ENCODE results near the gene ABHD8.
A peak's percentile ranks its signal among the peaks of the same experiment; 100 is the strongest.

ABHD8 gene

DNA sequence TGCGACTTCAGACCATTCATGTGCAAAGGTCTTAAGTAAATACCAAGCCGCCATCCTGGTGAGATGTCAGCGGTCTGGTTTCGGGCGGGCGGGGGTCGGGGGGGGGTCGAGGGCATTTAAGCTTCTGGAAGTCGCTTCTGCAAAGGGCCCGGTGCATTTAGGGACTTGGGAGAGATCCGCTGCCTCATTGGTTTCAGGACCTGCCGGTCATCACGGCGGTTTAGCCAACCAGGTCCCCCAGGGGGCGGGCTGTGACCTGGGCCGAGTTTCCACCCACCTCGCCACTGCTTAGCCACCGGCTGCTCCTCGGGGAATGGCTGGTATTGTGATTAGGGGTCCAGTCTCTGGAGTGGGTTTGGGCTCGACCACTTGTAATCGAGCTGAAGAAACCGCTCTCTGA, 13.7 kb downstream of the ABHD8 start:
- Histone ChIP-seq H3K27me3 (replicated peaks) (no peaks in the 10 kb centered on the region), H3K27ac (no peak overlapping the region), H3K36me3 (replicated peaks) (no peaks in the 10 kb centered on the region), H3K4me3 (ENCODE audit: low read depth, low read length) (peak overlapping the region; percentile 20)
- peak; percentile 88 for DNase-seq
- in situ Hi-C loops (cut with HindIII; ENCODE audit: low pct_ligation_motif_present, low sequenced_read_pairs) = no loop called here
- TF ChIP-seq, protein P1, sequence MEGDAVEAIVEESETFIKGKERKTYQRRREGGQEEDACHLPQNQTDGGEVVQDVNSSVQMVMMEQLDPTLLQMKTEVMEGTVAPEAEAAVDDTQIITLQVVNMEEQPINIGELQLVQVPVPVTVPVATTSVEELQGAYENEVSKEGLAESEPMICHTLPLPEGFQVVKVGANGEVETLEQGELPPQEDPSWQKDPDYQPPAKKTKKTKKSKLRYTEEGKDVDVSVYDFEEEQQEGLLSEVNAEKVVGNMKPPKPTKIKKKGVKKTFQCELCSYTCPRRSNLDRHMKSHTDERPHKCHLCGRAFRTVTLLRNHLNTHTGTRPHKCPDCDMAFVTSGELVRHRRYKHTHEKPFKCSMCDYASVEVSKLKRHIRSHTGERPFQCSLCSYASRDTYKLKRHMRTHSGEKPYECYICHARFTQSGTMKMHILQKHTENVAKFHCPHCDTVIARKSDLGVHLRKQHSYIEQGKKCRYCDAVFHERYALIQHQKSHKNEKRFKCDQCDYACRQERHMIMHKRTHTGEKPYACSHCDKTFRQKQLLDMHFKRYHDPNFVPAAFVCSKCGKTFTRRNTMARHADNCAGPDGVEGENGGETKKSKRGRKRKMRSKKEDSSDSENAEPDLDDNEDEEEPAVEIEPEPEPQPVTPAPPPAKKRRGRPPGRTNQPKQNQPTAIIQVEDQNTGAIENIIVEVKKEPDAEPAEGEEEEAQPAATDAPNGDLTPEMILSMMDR (IDR thresholded peaks at IDR 0.05; ENCODE audit: low read depth, low read length, missing control alignments) = no peak

DNA sequence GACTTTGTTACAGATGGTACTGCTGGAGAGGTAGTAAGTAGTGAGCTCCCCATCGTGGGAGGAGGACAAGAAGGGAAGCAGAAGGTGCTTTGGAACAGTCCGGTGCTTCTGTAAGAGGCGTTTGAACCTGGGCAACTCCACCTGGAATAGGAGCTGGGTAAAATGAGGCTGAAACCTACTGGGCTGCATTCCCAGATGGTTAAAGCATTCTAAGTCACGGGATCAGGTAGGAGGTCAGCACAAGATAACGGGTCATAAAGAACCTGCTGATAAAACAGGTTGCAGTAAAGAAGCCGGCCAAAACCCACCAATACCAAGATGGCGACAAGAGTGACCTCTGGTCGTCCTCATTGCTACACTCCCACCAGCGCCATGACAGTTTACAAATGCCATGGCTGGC, 16.5 kb downstream of the ABHD8 start:
- in situ Hi-C loops (cut with HindIII; ENCODE audit: low pct_ligation_motif_present, low sequenced_read_pairs) = no loop called here
- TF ChIP-seq, protein P1 (IDR thresholded peaks at IDR 0.05; ENCODE audit: low read depth, low read length, missing control alignments) = no peak
- no peaks in the 10 kb centered on the region for H3K27me3 ChIP-seq (replicated peaks)
- no peak for DNase-seq
- no peak overlapping the region for H3K27ac ChIP-seq
- no peaks in the 10 kb centered on the region for H3K36me3 ChIP-seq (replicated peaks)
- H3K4me3 ChIP-seq (ENCODE audit: low read depth, low read length) = no peak overlapping the region

DNA sequence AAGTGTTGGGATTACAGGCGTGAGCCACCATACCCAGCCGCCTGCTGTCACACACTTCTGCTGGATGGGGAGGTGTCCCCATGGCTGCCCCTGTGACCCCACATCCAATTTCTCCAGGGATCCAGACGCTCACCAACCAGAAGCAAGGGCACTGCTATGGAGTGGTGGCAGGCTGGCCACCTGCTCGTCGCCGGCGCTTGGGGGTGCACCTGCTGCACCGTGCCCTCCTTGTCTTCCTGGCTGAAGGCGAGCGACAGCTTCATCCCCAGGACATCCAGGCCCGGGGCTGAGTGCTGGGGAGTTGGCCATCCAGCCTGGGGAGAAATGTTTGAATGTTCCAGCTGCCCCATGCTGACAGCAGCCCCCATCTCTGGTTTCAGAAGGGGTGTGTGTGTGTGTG, 17.0 kb downstream of the ABHD8 start:
- TF ChIP-seq, protein P1 (IDR thresholded peaks at IDR 0.05; ENCODE audit: low read depth, low read length, missing control alignments) = no peak
- in situ Hi-C loops (cut with HindIII; ENCODE audit: low pct_ligation_motif_present, low sequenced_read_pairs) = no loop called here
- DNase-seq = no peak
- Histone ChIP-seq H3K4me3 (ENCODE audit: low read depth, low read length) (no peak overlapping the region), H3K27me3 (replicated peaks) (no peaks in the 10 kb centered on the region), H3K27ac (no peak overlapping the region), H3K36me3 (replicated peaks) (no peaks in the 10 kb centered on the region)

DNA sequence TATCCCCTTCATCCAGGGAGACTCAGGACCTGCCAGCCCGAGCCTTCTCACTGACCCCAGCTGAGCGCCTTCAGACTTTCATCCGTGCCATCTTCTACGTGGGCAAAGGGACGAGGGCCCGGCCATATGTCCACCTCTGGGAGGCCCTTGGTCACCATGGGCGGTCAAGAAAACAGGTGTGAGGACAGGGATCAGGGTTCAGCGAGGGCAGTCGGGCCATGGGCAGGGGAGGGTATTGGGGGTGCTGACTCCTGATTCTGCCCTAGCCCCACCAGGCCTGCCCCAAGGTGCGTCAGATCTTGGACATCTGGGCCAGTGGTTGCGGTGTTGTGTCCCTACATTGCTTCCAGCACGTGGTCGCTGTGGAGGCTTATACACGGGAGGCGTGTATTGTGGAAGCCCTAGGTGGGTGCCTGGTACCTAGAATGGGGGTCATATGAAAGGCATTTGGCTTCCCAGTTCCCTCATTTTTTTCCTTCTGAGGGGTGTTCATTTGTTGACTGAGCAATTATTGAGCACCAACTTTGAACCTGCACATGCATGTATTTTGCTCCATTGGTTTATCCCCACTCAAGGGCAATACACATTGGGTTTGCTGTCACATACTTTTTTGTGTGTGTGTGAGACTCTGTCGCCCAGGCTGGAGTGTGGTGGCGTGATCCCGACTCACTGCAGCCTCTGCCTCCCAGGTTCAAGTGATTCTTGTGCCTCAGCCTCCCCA, 17.6 kb downstream of the ABHD8 start:
- H3K27ac ChIP-seq = no peak overlapping the region
- H3K4me3 ChIP-seq (ENCODE audit: low read depth, low read length) = no peak overlapping the region
- in situ Hi-C loops (cut with HindIII; ENCODE audit: low pct_ligation_motif_present, low sequenced_read_pairs) = no loop called here
- no peak for DNase-seq
- no peaks in the 10 kb centered on the region for H3K36me3 ChIP-seq (replicated peaks)
- TF ChIP-seq, protein P1 (IDR thresholded peaks at IDR 0.05; ENCODE audit: low read depth, low read length, missing control alignments) = no peak
- no peaks in the 10 kb centered on the region for H3K27me3 ChIP-seq (replicated peaks)

DNA sequence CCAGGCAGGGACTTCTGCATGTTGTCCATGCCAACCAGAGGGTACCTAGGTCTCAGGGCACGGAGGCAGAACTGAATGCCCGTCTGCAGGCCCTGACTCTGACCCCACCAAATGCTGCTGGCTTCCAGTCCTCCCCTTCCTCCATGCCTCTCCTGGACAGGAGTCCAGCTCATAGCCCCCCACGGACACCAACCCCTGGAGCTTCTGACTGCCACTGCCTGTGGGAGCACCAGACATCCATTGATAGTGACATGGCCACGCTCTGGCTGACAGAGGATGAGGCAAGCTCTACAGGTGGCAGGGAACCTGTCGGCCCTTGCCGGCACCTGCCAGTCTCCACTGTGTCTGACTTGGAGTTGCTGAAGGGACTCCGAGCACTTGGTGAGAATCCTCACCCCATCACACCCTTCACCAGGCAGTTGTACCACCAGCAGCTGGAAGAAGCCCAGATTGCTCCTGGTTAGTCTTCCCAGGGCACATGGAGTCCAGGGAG, 19.7 kb downstream of the ABHD8 start:
- in situ Hi-C loops (cut with HindIII; ENCODE audit: low pct_ligation_motif_present, low sequenced_read_pairs) = no loop called here

More for the DNA sequence above, 19.7 kb downstream of the ABHD8 start:
- Histone ChIP-seq H3K27ac (no peak overlapping the region), H3K4me3 (ENCODE audit: low read depth, low read length) (no peak overlapping the region), H3K27me3 (replicated peaks) (no peaks in the 10 kb centered on the region), H3K36me3 (replicated peaks) (no peaks in the 10 kb centered on the region)
- TF ChIP-seq, protein P1 (IDR thresholded peaks at IDR 0.05; ENCODE audit: low read depth, low read length, missing control alignments) = no peak
- DNase-seq = no peak
